Esophagus squamous epithelium (tissue), 4 donors: Measurements from ENCODE around the gene STON1.

Source experiments
- POLR2A ChIP-seq, 4 donors: fragments of 450-650 bp; IDR thresholded peaks; one replicate each; pipeline ENCODE4 v1.6.1; 2017; ENCODE audit warnings: antibody characterized with exemption in 4 of 4, mild to moderate bottlenecking in 4 of 4, moderate library complexity in 3 of 4
- TF ChIP-seq, protein P1 (sequence below), 6 experiments: fragments of 450-650 bp in 4 of 6; fragments of 200-600 bp in 2 of 6; sonication (generic) in 2 of 6; IDR thresholded peaks; one replicate each; pipeline ENCODE4 v1.5.1; 2016 to 2019; ENCODE audit warnings: antibody characterized with exemption in 6 of 6, mild to moderate bottlenecking in 4 of 6, moderate library complexity in 4 of 6

DNA sequence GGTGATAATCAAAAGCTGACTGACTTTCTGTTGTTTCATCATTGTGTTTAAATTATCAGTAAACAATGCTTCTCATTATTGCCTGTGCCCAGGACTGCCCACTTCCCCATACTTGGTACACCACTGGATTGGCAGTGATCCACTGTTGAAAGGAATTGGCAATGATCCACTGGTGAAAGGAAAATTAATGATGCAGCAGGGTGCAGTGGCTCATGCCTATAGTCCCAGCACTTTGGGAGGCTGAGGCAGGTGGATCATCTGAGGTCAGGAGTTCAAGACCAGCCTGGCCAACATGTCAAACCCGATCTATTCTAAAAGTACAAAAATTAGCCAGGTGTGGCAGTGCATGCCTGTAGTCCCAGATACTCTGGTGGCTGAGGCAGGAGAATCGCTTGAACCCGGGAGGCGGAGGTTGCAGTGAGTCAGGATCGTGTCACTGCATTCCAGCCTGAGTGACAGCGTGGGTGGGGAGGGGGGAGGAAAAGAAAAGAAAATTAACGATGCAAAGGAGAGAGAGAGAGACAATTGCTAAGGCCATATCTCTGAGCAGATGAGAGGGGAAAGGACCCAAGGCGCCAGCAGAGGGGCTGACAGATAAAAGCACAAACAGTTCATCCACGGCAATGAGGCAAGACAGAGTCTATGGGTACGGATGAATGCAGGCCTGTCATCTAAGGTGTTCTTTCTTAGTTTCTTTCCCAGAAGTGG, 77.5 kb downstream of the STON1 start:
- TF ChIP-seq POLR2A (IDR thresholded peaks at IDR 0.05) = no peak
- TF ChIP-seq, protein P1, sequence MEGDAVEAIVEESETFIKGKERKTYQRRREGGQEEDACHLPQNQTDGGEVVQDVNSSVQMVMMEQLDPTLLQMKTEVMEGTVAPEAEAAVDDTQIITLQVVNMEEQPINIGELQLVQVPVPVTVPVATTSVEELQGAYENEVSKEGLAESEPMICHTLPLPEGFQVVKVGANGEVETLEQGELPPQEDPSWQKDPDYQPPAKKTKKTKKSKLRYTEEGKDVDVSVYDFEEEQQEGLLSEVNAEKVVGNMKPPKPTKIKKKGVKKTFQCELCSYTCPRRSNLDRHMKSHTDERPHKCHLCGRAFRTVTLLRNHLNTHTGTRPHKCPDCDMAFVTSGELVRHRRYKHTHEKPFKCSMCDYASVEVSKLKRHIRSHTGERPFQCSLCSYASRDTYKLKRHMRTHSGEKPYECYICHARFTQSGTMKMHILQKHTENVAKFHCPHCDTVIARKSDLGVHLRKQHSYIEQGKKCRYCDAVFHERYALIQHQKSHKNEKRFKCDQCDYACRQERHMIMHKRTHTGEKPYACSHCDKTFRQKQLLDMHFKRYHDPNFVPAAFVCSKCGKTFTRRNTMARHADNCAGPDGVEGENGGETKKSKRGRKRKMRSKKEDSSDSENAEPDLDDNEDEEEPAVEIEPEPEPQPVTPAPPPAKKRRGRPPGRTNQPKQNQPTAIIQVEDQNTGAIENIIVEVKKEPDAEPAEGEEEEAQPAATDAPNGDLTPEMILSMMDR (IDR thresholded peaks at IDR 0.05) = no peak
